ENCODE data around the gene CLECL1.
"Not testable (repeated sequence)": the region's sequence is repeated elsewhere in the genome, so short reads cannot be mapped to it uniquely, and the experiment has no call there.

CLECL1 gene

GRCh38 chr12:9718968-9719367 is 13.9 kb downstream of the CLECL1 start:
- no peak for DNase-seq

GRCh38 chr12:9717070-9717925 is 15.6 kb downstream of the CLECL1 start:
- no peak for DNase-seq

GRCh38 chr12:9713032-9713558 is 19.8 kb downstream of the CLECL1 start:
- not testable (repeated sequence) for DNase-seq

GRCh38 chr12:9711664-9712063 is 21.2 kb downstream of the CLECL1 start:
- no peak for DNase-seq

- no peak for DNase-seq
Measured at GRCh38 chr12:9710584-9711375, 22.1 kb downstream of the CLECL1 start.

GRCh38 chr12:9708853-9709252 is 24.0 kb downstream of the CLECL1 start:
- DNase-seq = no peak

- DNase-seq = peak in 1 of 2 experiments; percentile 45
Measured at GRCh38 chr12:9707864-9708808, 24.8 kb downstream of the CLECL1 start.

- no peak for DNase-seq
Measured at GRCh38 chr12:9707356-9707755, 25.5 kb downstream of the CLECL1 start.

- no peak for DNase-seq
Measured at GRCh38 chr12:9706086-9706685, 26.7 kb downstream of the CLECL1 start.

- not testable (repeated sequence) for DNase-seq
Measured at GRCh38 chr12:9704561-9704960, 28.3 kb downstream of the CLECL1 start.

GRCh38 chr12:9702255-9702654 is 30.6 kb downstream of the CLECL1 start:
- DNase-seq = no peak

- no peak for DNase-seq
Measured at GRCh38 chr12:9701380-9702154, 31.3 kb downstream of the CLECL1 start.

GRCh38 chr12:9700606-9700956 is 32.3 kb downstream of the CLECL1 start:
- no peak for DNase-seq

GRCh38 chr12:9699898-9700605 is 32.8 kb downstream of the CLECL1 start:
- DNase-seq = no peak

GRCh38 chr12:9699269-9699897 is 33.5 kb downstream of the CLECL1 start:
- no peak for DNase-seq

- no peak for DNase-seq
Measured at GRCh38 chr12:9698681-9699080, 34.2 kb downstream of the CLECL1 start.

- no peak for DNase-seq
Measured at GRCh38 chr12:9697619-9698018, 35.3 kb downstream of the CLECL1 start.

GRCh38 chr12:9695661-9696060 is 37.2 kb downstream of the CLECL1 start:
- not testable (repeated sequence) for DNase-seq

GRCh38 chr12:9695150-9695549 is 37.7 kb downstream of the CLECL1 start:
- DNase-seq = not testable (repeated sequence)

GRCh38 chr12:9694241-9694640 is 38.7 kb downstream of the CLECL1 start:
- no peak for DNase-seq

All from SW 1271 (cell line).